HEK293T (cell line): ENCODE measurements around the gene THSD7B.

ENCODE experiments used
- CTCF ChIA-PET: fragments of 350-600 bp; formaldehyde crosslinking; extraction: SDS; loops from one replicate; lab custom pipeline; 2021; ENCODE audit warnings: antibody characterized with exemption, inconsistent platforms; lab: Yijun Ruan, JAX
- POLR2A ChIA-PET: fragments of 350-600 bp; formaldehyde crosslinking; extraction: SDS; loops from one replicate; lab custom pipeline; 2020; ENCODE audit warnings: antibody characterized with exemption, inconsistent platforms; lab: Yijun Ruan, JAX
- DNase-seq: peaks from one replicate; pipeline ENCODE4 v3.0.0; 2012; ENCODE audit warnings: mixed read lengths; ENCODE audit errors: extremely low spot score
- ARNT ChIP-seq: fragments of 450-650 bp; IDR thresholded peaks from 2 replicates; pipeline ENCODE4 v1.6.1; 2017; ENCODE audit warnings: mild to moderate bottlenecking
- BHLHE40 ChIP-seq: fragments of 450-650 bp; IDR thresholded peaks from 2 replicates; pipeline ENCODE4 v1.6.1; 2016; ENCODE audit warnings: mild to moderate bottlenecking, moderate library complexity, borderline replicate concordance
- CTBP1 ChIP-seq: fragments of 450-650 bp; IDR thresholded peaks from 2 replicates; pipeline ENCODE4 v1.6.1; 2016; ENCODE audit warnings: borderline replicate concordance
- ELF4 ChIP-seq: fragments of 450-650 bp; IDR thresholded peaks from 2 replicates; pipeline ENCODE4 v1.6.1; 2017; ENCODE audit warnings: antibody characterized with exemption
- FOXA1 ChIP-seq: fragments of 450-650 bp; IDR thresholded peaks from 2 replicates; pipeline ENCODE4 v1.6.1; 2016; ENCODE audit warnings: mild to moderate bottlenecking
- FOXK2 ChIP-seq: fragments of 450-650 bp; IDR thresholded peaks from 2 replicates; pipeline ENCODE4 v1.6.1; 2016; ENCODE audit warnings: mild to moderate bottlenecking
- FOXM1 ChIP-seq: fragments of 450-650 bp; IDR thresholded peaks from 2 replicates; pipeline ENCODE4 v1.6.1; 2017; ENCODE audit warnings: mild to moderate bottlenecking, borderline replicate concordance
- HDGF ChIP-seq: fragments of 450-650 bp; IDR thresholded peaks from 2 replicates; pipeline ENCODE4 v1.6.1; 2017; ENCODE audit warnings: antibody characterized with exemption, borderline replicate concordance
- L3MBTL2 ChIP-seq: fragments of 450-650 bp; conservative IDR thresholded peaks from 2 replicates; pipeline ENCODE4 v1.6.1; 2016; ENCODE audit warnings: mild to moderate bottlenecking
- LEF1 ChIP-seq: fragments of 450-650 bp; IDR thresholded peaks from 2 replicates; pipeline ENCODE4 v1.6.1; 2017; ENCODE audit warnings: mild to moderate bottlenecking, borderline replicate concordance
- NFRKB ChIP-seq: fragments of 450-650 bp; IDR thresholded peaks from 2 replicates; pipeline ENCODE4 v1.6.1; 2016; ENCODE audit warnings: mild to moderate bottlenecking, moderate library complexity
- PKNOX1 ChIP-seq: fragments of 450-650 bp; IDR thresholded peaks from 2 replicates; pipeline ENCODE4 v1.6.1; 2016
- SP1 ChIP-seq: fragments of 450-650 bp; IDR thresholded peaks from 2 replicates; pipeline ENCODE4 v1.6.1; 2017
- SUZ12 ChIP-seq: fragments of 450-650 bp; IDR thresholded peaks from 2 replicates; pipeline ENCODE4 v1.6.1; 2016; ENCODE audit warnings: mild to moderate bottlenecking
- TARDBP ChIP-seq: fragments of 450-650 bp; IDR thresholded peaks from 2 replicates; pipeline ENCODE4 v1.6.1; 2016
- ZNF384 ChIP-seq: fragments of 450-650 bp; IDR thresholded peaks from 2 replicates; pipeline ENCODE4 v1.6.1; 2016

The THSD7B gene

GRCh38 chr2:137115081-137115794 lies 349.9 kb downstream of the THSD7B start:
- no peak for DNase-seq
- ChIA-PET CTCF (no interaction called here), POLR2A (no interaction called here)
- TF ChIP-seq NFRKB = no peak
- no peak for TF ChIP-seq FOXA1
- TF ChIP-seq ELF4 = no peak
- no peak for TF ChIP-seq SUZ12
- no peak for TF ChIP-seq SP1
- no peak for TF ChIP-seq L3MBTL2
- no peak for TF ChIP-seq PKNOX1
- TF ChIP-seq FOXK2 = no peak
- no peak for TF ChIP-seq ZNF384
- no peak for TF ChIP-seq FOXM1
- TF ChIP-seq ARNT = no peak

GRCh38 chr2:137115795-137116089 lies 350.4 kb downstream of the THSD7B start:
- POLR2A ChIA-PET = no interaction called here
- no peak for DNase-seq
- TF ChIP-seq HDGF (no peak), SUZ12 (no peak), BHLHE40 (no peak), LEF1 (no peak), ELF4 (no peak), FOXK2 (no peak), NFRKB (no peak), TARDBP (no peak), PKNOX1 (no peak), FOXA1 (no peak), ZNF384 (no peak)
- CTCF ChIA-PET = no interaction called here

- TF ChIP-seq PKNOX1 (no peak), LEF1 (no peak), L3MBTL2 (no peak), BHLHE40 (no peak), ARNT (no peak), ELF4 (no peak), NFRKB (no peak), HDGF (no peak), ZNF384 (no peak), SUZ12 (no peak)
- ChIA-PET CTCF (no interaction called here), POLR2A (no interaction called here)
- no peak for DNase-seq
Observed at GRCh38 chr2:137117385-137117784, 352.0 kb downstream of the THSD7B start.

GRCh38 chr2:137118140-137118539 lies 352.8 kb downstream of the THSD7B start:
- POLR2A ChIA-PET = no interaction called here
- no peak for DNase-seq
- TF ChIP-seq L3MBTL2 (no peak), ARNT (no peak), BHLHE40 (no peak), ZNF384 (no peak), LEF1 (no peak), ELF4 (no peak), PKNOX1 (no peak), SUZ12 (no peak), CTBP1 (no peak), TARDBP (no peak), FOXM1 (no peak), HDGF (no peak), FOXK2 (no peak), FOXA1 (no peak)
- CTCF ChIA-PET = no interaction called here

- DNase-seq = no peak
- TF ChIP-seq ZNF384 (no peak), SP1 (no peak), HDGF (no peak), ELF4 (no peak), BHLHE40 (no peak), FOXA1 (no peak), SUZ12 (no peak), L3MBTL2 (no peak), PKNOX1 (no peak), ARNT (no peak)
- POLR2A ChIA-PET = no interaction called here
- CTCF ChIA-PET = no interaction called here
Observed at GRCh38 chr2:137123226-137123625, 357.9 kb downstream of the THSD7B start.
